Activated CD4-positive, alpha-beta T cell treated with anti-CD3 and anti-CD28 coated beads for 36 hours (primary cell): ENCODE data around the gene RAN. TPM values are rescaled to one million over a fixed set of nuclear protein-coding genes. Genes with fewer than 3 reads are reported as not detected.

ENCODE experiments used
- ATAC-seq: fragments of 200-7000 bp; cut with Tn5 transposase; one replicate; pipeline ENCODE4 v1.10.0; 2021; ENCODE audit warnings: mild to moderate bottlenecking, moderate library complexity
- CTCF ChIA-PET: fragments of 350-600 bp; sonication (Branson Sonifier 250); formaldehyde crosslinking; loops from one replicate; lab custom pipeline; 2021; ENCODE audit warnings: antibody characterized with exemption; lab: Charles Lee
- POLR2A ChIA-PET: fragments of 350-600 bp; sonication (Branson Sonifier 250); formaldehyde crosslinking; loops from one replicate; lab custom pipeline; 2021; ENCODE audit warnings: antibody characterized with exemption, inconsistent platforms; lab: Charles Lee
- DNase-seq: peaks from one replicate; pipeline ENCODE4 v3.0.0-alpha.2; 2020
- H3K27ac Mint-ChIP-seq: one replicate; pipeline ENCODE4 v1.8.0; 2021; ENCODE audit warnings: mixed read lengths
- H3K27me3 Mint-ChIP-seq: one replicate; pipeline ENCODE4 v1.8.0; 2021; ENCODE audit warnings: mixed read lengths
- H3K36me3 Mint-ChIP-seq: one replicate; pipeline ENCODE4 v1.8.0; 2021; ENCODE audit warnings: low read depth, mixed read lengths
- H3K4me1 Mint-ChIP-seq: one replicate; pipeline ENCODE4 v1.8.0; 2021; ENCODE audit warnings: mixed read lengths
- H3K4me3 Mint-ChIP-seq: one replicate; pipeline ENCODE4 v1.8.0; 2021; ENCODE audit warnings: mild to moderate bottlenecking, moderate library complexity, mixed read lengths
- H3K9me3 Mint-ChIP-seq: one replicate; pipeline ENCODE4 v1.8.0; 2021; ENCODE audit warnings: low read depth, mixed read lengths
- intact Hi-C, 2 experiments: fragments of 100-400 bp; cut with DNase I in 1 of 2; cut with micrococcal nuclease in 1 of 2; formaldehyde crosslinking; loops; one replicate each; pipeline versions ENCODE4 v1.14.2 to v1.15.1; 2022 to 2024; cut with DNase I, micrococcal nuclease
- total RNA-seq, 2 experiments: library from RNA; stranded (reverse); gene quantifications; one replicate each; pipeline ENCODE4 v1.2.3, GENCODE V29; 2021

Gene RAN
- total RNA-seq, 2 experiments from 2014 or later: 1,919 to 2,242 TPM

GRCh38 chr12:130911933-130912332, 40.1 kb downstream of the RAN start:
- POLR2A ChIA-PET: no interaction called here
- H3K27me3 Mint-ChIP-seq: peaks cover 28% of the 10 kb centered on the region
- no peak overlapping the region for H3K4me3 Mint-ChIP-seq
- H3K9me3 Mint-ChIP-seq: peaks cover 19% of the 10 kb centered on the region
- ATAC-seq: no peak
- no peaks in the 10 kb centered on the region for H3K4me1 Mint-ChIP-seq
- no peak overlapping the region for H3K27ac Mint-ChIP-seq
- intact Hi-C loops: loop anchor here in 1 of 2 experiments (10.0 kb wide), 1 partner anchor 223 kb away; no protein-coding TSS in a partner anchor
- no peak for DNase-seq
- CTCF ChIA-PET: no interaction called here
- H3K36me3 Mint-ChIP-seq: peaks cover 2% of the 10 kb centered on the region

GRCh38 chr12:130916241-130916911, 44.5 kb downstream of the RAN start:
- intact Hi-C loops: loop anchor here (1.0 to 10.0 kb wide), 3 partner anchors 216 to 536 kb away; no protein-coding TSS in a partner anchor
- Mint-ChIP-seq H3K27ac (no peak overlapping the region), H3K9me3 (peaks cover 10% of the 10 kb centered on the region), H3K36me3 (no peaks in the 10 kb centered on the region), H3K4me3 (no peak overlapping the region), H3K27me3 (peaks cover 48% of the 10 kb centered on the region), H3K4me1 (no peaks in the 10 kb centered on the region)
- ChIA-PET POLR2A (no interaction called here), CTCF (interaction anchor here (0.5 to 1.5 kb wide), 6 partner anchors 12 to 1702 kb away, joined by 3 to 5 read pairs (median 4); partner anchors contain the start of gene P2RX2)
- ATAC-seq: peak; percentile 73
- DNase-seq: peak; percentile 58

- intact Hi-C loops: loop anchor here (2.0 to 10.0 kb wide), 2 partner anchors 217 to 535 kb away; no protein-coding TSS in a partner anchor
- ATAC-seq (no peak), DNase-seq (no peak)
- CTCF ChIA-PET: interaction anchor here (0.8 kb wide), 1 partner anchor 215 kb away, joined by 3 read pairs; no protein-coding TSS in a partner anchor
- POLR2A ChIA-PET: no interaction called here
- no peaks in the 10 kb centered on the region for H3K9me3 Mint-ChIP-seq
- H3K4me3 Mint-ChIP-seq: no peak overlapping the region
- no peaks in the 10 kb centered on the region for H3K4me1 Mint-ChIP-seq
- no peak overlapping the region for H3K27ac Mint-ChIP-seq
- no peaks in the 10 kb centered on the region for H3K36me3 Mint-ChIP-seq
- H3K27me3 Mint-ChIP-seq: peaks cover 51% of the 10 kb centered on the region
These were observed 45.7 kb downstream of the RAN start for GRCh38 chr12:130917607-130918006.

- H3K4me3 Mint-ChIP-seq: no peak overlapping the region
- H3K9me3 Mint-ChIP-seq: no peaks in the 10 kb centered on the region
- POLR2A ChIA-PET: no interaction called here
These were observed 47.2 kb downstream of the RAN start for GRCh38 chr12:130919086-130919485.

GRCh38 chr12:130920119-130920703, 48.3 kb downstream of the RAN start:
- DNase-seq (no peak), ATAC-seq (no peak)
- Mint-ChIP-seq H3K4me3 (no peak overlapping the region), H3K4me1 (no peaks in the 10 kb centered on the region), H3K9me3 (no peaks in the 10 kb centered on the region), H3K27ac (no peak overlapping the region), H3K36me3 (no peaks in the 10 kb centered on the region), H3K27me3 (peaks cover 41% of the 10 kb centered on the region)
- ChIA-PET CTCF (interaction anchor here (0.8 kb wide), 1 partner anchor 11 kb away, joined by 3 read pairs; no protein-coding TSS in a partner anchor), POLR2A (no interaction called here)
- intact Hi-C loops: no loop called here

More at GRCh38 chr12:130919086-130919485, 47.2 kb downstream of the RAN start:
- no peak for ATAC-seq
- H3K4me1 Mint-ChIP-seq: no peaks in the 10 kb centered on the region
- H3K36me3 Mint-ChIP-seq: no peaks in the 10 kb centered on the region
- H3K27ac Mint-ChIP-seq: no peak overlapping the region
- intact Hi-C loops: loop anchor here in 1 of 2 experiments (10.0 kb wide), 1 partner anchor 216 kb away; no protein-coding TSS in a partner anchor
- H3K27me3 Mint-ChIP-seq: peaks cover 48% of the 10 kb centered on the region
- no peak for DNase-seq
- CTCF ChIA-PET: no interaction called here

GRCh38 chr12:130920723-130921381, 49.0 kb downstream of the RAN start:
- Mint-ChIP-seq H3K27ac (no peak overlapping the region), H3K36me3 (no peaks in the 10 kb centered on the region), H3K9me3 (no peaks in the 10 kb centered on the region), H3K27me3 (peaks cover 43% of the 10 kb centered on the region), H3K4me3 (no peak overlapping the region), H3K4me1 (no peaks in the 10 kb centered on the region)
- intact Hi-C loops: no loop called here
- DNase-seq (no peak), ATAC-seq (no peak)
- CTCF ChIA-PET: interaction anchor here (0.8 kb wide), 1 partner anchor 12 kb away, joined by 3 read pairs; no protein-coding TSS in a partner anchor
- POLR2A ChIA-PET: no interaction called here

GRCh38 chr12:130922511-130922953, 50.7 kb downstream of the RAN start:
- H3K4me3 Mint-ChIP-seq: no peak overlapping the region
- no peak for ATAC-seq
- peaks cover 35% of the 10 kb centered on the region for H3K27me3 Mint-ChIP-seq
- intact Hi-C loops: no loop called here
- H3K36me3 Mint-ChIP-seq: no peaks in the 10 kb centered on the region
- no peak for DNase-seq
- no peaks in the 10 kb centered on the region for H3K9me3 Mint-ChIP-seq
- H3K27ac Mint-ChIP-seq: no peak overlapping the region
- POLR2A ChIA-PET: no interaction called here
- no peaks in the 10 kb centered on the region for H3K4me1 Mint-ChIP-seq
- CTCF ChIA-PET: no interaction called here

GRCh38 chr12:130924966-130925665, 53.2 kb downstream of the RAN start:
- Mint-ChIP-seq H3K9me3 (no peaks in the 10 kb centered on the region), H3K27me3 (peaks cover 35% of the 10 kb centered on the region), H3K4me3 (no peak overlapping the region), H3K27ac (no peak overlapping the region), H3K4me1 (no peaks in the 10 kb centered on the region), H3K36me3 (no peaks in the 10 kb centered on the region)
- intact Hi-C loops: no loop called here
- POLR2A ChIA-PET: no interaction called here
- CTCF ChIA-PET: interaction anchor here (0.6 kb wide), 1 partner anchor 194 kb away, joined by 3 read pairs; no protein-coding TSS in a partner anchor
- no peak for DNase-seq
- ATAC-seq: no peak

GRCh38 chr12:130925666-130926015, 53.8 kb downstream of the RAN start:
- no peaks in the 10 kb centered on the region for H3K36me3 Mint-ChIP-seq
- H3K9me3 Mint-ChIP-seq: no peaks in the 10 kb centered on the region
- intact Hi-C loops: no loop called here
- H3K27me3 Mint-ChIP-seq: peaks cover 31% of the 10 kb centered on the region
- ATAC-seq (no peak), DNase-seq (no peak)
- no peaks in the 10 kb centered on the region for H3K4me1 Mint-ChIP-seq
- no peak overlapping the region for H3K4me3 Mint-ChIP-seq
- no peak overlapping the region for H3K27ac Mint-ChIP-seq
- ChIA-PET POLR2A (no interaction called here), CTCF (no interaction called here)
